ENCODE results near the gene KAZALD1.

Gene KAZALD1

DNA sequence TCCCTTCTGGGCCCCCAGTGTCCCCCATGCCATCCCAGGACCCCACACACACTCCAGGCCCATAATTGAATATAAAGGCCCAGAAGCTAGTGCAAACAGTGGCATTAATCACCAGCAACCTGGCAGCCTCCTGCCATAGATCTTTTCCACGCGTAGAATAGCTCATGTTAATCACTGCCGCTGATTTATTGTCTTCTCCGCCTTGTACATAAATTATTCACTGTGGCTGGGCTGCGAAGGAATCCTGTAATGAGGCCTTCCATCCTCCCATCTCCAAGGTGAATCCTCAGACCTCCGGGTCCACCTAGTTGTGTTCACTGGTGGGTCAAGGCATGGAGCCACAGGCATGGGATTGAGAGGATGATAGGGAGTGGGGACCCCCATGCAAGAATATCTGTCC lies 33.2 kb downstream of the KAZALD1 start:
- DNase-seq (ENCODE audit: low read depth in 2 of 2): no peak

DNA sequence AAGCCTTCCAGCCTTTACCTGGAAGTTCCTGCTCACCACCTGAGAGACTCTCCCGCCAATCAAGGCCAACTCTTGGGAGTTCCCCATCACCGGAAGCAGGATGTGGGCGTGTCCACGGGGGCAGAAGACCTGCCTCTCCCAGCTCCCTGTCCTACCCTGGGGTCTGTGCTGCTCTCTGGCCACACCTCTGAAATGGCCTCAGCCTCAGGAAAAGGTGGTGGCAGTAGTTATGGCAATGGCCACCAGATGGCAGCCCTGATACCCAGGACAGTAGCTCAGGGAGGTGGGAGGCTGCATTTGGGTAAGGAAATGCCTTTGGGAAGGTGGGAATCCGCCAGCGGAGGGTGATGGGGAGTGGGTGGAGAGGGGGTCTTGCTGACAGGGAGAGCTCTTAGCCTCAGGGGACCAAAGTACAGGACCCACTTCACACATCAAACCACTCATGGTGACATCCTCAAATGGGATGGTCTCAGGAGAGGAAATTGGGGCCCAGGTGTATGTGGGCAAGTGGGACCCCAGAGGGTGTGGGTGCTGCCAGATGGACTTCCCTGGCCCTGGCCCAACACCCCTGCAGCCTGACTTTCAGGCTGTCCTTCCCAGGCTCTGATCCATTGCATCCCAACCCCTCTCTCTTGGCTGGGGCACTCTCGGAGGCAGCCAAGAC lies 33.9 kb downstream of the KAZALD1 start:
- peak; percentile 63 to 65 for DNase-seq (ENCODE audit: low read depth in 2 of 2)

DNA sequence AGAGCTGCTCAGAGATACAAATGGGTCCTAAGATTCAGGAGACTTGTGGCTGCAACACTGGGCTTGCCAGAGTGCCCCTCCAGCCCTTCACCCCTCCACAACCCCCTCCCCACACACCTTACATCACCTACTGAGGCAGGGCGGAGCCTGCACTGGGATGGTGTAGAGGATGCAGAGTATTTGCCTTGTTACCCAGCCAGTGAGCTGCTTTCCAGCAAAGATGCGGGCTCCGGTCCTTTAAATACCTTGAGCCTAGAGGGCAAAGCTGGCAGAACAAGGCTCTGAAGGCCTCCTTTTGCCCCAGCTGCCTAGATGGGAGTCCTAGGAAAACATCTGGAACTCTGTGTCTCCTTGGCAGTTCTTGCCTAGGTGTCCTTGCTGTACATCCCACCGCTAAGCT lies 34.6 kb downstream of the KAZALD1 start:
- no peak for DNase-seq (ENCODE audit: low read depth in 2 of 2)

DNA sequence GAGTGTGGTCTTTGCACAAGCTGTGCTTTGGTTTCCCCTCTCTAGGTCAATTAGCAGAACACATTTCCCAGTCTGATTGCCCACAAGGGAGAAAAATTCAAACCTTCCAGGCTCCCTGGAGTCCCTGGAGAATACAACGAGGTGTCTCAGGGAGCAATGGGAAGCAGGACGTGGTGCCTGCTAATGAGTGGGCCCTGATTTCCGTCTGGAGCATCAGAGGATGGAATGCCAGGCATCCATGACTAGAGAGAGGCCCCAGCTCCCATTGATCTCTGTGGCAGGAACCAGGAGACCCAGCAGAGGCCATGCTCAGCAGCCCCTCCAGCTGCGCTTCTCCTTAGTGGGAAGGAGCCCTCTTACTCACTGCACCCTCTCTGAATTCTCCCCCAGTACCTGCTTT lies 36.1 kb downstream of the KAZALD1 start:
- DNase-seq (ENCODE audit: low read depth in 2 of 2): no peak

DNA sequence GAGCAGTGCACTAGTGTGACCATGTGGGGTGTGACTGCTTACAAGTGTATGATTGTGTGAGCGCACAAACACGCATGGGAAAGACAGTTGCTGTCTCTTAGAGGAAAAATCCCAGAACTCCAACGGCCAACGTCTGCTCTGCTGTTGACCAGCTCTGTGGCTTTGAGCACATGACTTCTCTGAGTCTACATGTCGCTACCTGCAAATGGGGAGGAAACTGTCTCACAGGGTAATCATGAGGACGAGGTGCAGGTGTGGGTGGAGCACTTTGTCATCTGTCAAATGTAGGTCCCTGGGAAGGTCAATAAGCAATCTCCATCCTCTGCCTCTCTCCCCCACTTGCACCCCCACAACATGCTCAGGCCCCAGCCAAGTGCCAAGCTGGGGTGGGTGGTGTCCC lies 38.1 kb downstream of the KAZALD1 start:
- no peak for DNase-seq (ENCODE audit: low read depth in 2 of 2)

DNA sequence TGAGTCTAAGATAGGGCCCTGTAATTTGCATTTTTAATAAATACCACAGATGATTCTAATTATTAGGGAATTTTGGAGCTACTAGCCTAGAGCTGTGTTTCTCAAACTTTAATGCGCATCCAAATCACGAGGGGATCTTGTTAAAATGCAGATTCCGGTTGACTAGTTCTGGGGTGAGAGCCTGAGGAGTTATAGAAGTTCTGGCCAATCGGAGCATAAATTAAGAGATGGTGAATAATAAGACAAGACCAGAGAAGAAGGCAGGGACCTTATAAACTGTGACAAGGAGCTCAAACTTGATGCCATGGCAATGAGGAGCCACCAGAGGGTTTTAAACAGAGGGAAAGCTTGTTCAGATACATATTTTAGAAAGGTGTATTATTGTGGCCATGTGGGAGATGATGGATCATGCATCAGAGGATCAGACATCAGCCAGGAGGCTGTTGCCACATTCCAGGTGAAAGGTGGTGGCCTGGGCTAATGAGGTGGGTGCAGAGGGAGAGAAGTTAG lies 39.6 kb downstream of the KAZALD1 start:
- DNase-seq (ENCODE audit: low read depth in 2 of 2): no peak

DNA sequence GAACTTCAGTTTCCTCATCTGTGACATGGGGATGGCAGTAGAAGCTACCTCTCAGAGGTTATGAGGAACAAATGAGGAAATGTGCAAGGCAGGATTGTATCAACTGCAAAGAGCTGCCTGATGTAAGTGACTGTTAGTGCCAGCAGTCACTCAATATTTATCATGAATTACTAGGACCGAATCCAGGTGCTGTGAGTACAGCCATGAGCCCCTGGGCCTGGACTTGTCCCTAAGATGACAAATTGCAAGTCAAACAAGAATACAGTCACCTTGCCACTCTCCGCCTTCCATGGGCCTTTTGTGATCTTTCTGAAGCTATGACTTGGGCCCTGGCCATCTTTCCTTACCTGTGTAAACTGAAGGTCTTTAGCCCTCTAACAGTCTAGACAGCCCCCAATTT lies 41.6 kb downstream of the KAZALD1 start:
- no peak for DNase-seq (ENCODE audit: low read depth in 2 of 2)

DNA sequence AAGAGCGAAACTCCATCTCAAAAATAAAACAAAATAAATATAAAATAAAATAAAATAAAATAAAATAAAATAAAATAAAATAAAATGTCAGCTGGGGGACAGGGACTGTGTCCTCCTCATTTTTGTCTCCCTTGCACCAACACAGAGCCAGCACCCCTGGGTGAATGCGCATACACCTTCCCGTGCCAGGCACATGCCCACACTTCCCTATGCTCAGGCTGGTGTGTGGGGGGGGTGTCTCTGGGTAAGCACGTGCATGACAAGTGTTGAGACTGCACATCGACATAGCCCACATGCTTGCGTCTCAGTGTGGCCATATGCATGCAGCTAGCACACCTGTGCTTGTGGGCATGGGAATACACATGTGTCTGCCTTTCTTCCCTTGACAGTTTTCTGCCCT lies 44.6 kb downstream of the KAZALD1 start:
- no peak for DNase-seq (ENCODE audit: low read depth in 2 of 2)

DNA sequence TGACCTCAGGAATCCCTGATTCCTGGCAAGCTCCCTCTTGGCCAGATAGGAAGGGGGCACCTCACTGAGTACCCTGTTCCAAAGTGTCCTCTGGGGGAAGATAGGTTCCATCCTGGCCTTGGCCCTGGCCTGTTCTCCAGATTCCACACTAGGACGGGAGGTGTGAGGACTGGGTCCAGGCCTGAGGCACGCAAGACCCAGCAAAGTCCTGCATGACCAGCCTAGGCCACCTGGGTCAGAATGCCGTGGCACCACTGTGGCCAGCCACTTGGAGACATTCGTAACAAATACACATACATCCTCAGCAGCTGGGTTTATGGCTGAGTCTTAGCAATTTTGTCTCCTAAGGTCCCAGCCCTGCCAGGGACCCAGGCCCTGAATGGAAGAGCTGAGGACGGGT lies 46.0 kb downstream of the KAZALD1 start:
- no peak for DNase-seq (ENCODE audit: low read depth in 2 of 2)

DNA sequence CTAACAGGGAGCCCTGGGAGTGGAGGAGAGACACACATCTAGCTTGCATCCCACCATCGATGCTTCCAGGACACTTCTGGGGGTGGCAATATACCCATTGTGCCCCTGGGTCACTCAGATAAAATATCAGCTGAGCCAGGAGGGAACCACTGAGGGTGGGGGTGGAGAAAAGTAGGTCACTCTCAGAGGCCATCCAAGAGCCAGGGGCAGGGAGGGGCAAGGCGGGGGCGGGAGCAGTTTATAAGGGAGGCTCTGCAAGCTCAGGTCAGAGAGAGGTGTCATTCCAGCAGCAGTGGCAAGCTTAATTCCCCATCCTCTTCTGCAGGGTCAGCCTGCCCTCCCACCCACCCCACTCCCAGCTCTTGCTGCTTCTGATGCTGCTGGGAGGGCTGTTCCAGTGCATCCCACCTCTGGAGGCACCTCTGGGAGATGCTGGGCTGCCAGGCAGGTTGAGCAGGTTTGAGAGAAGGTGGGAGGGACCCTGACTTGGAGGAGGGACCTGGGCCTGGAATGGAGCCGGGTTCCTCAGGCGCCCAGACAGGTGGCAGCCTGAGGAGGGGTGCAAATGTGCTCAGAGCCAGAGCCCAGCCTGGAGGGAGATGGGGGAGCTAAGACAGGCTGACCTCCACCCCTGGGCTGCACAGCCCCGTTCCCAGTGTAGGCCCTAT lies 49.2 kb downstream of the KAZALD1 start:
- no peak for DNase-seq (ENCODE audit: low read depth in 2 of 2)

DNA sequence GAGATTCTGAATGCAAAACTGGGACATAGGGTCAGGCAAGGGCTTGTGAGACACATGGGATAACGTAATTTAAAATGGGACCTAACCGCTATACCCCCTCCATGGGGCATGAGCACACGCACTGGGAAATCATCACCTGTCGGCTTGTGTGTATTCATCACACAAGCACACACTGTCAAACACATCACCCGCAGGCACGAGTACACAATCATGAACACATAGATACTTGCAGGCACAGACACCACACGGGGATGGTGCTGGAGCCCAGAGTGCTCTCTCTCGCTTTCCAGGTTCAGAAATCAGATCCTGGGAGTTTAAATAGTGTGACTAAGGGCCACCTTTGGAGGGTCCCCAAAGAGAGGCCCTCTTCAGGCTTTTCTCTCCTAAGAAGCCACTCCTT lies 49.8 kb downstream of the KAZALD1 start:
- no peak for DNase-seq (ENCODE audit: low read depth in 2 of 2)

DNA sequence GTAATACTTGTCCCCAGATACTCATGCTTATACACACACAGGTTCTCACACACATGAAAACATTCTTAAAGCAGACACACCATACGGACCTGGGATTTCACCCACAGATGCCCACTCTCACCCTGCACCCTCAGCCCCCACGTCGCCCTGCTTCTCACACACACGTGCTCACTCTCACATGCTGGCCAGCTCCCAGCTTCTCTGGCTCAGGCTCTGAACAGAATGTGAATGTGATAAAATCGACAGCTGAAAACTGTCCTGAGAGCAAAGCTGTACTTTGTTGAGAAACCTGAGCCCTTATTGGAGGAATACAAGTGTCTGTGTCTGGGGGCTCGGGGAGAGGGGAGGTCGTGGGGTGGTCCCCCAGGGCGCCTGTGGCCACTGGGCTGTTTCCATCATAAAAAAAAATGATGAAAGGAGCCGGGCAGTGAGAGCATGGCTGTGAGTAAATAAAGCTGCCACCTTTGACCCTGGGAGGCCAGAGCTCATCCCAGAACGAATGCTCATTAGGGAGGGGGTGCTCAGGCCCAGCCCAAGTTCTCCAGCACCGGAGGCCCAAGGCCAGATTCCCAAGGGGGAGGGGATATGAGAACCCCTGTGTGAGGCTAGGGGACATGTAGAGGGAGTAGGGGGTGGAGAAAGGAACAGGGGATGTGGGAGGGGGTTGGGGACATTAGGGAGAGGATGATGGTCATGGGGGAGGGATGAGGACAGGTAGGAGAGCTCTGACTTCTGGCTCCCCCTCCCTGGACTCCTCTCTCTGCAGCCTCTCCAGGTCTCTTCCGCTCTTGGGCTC lies 51.2 kb downstream of the KAZALD1 start:
- no peak for DNase-seq (ENCODE audit: low read depth in 2 of 2)

DNA sequence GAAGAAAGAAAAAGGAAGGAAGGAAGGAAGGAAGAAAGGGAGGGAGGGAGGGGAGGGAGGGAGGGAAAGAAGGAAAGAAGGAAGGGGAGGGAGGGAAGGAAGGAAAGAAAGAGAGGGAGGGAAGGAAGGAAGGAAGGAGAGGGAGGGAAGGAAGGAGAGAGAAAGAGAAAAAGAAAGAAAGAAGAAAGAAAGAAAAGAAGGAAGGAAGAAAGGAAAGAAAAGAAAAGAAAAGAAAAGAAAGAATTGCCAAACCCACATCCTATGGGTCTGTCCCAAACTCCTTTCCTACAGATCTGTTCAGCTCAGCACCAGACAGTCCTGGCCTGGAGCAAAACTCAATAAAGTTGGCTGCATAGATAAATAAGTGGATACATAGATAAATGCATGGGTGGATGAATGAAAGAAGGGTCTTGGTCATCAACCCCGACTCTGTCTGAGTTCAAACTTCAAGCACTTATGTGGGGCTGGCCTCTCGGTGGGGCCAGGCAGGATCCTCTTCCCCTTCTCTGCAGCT lies 52.2 kb downstream of the KAZALD1 start:
- no peak for DNase-seq (ENCODE audit: low read depth in 2 of 2)

DNA sequence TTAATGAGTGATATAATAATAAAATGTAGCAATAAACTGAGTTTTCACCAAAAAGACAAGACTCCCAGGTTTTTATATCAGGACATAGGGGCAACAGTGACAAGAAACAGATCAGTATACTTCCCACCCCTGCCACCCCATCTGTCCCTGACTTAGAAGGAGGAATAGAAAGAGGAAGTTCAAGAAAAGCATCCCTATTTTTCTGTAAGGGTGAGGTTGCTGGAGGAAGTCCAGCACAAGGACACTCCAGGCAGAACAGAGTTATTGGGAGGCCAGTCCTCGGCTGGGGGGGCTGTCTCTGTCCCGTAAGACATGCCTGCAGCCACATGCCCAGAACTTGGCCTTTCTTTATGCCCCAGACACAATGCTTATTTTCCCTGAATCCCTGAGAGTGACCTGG lies 52.9 kb downstream of the KAZALD1 start:
- no peak for DNase-seq (ENCODE audit: low read depth in 2 of 2)

All from stimulated activated CD4-positive, alpha-beta T cell treated with anti-CD3 and anti-CD28 coated beads, Interleukin-4, amount 100 ng/mL, for 48 hours (primary cell).